GM04503 (cell line): ENCODE data around the gene CHST15.

Experiments used
- DNase-seq: peaks from one replicate; pipeline ENCODE4 v3.0.0-alpha.2; 2012; ENCODE audit warnings: low read depth

CHST15 gene

GRCh38 chr10:123965973-123966895 is 127.2 kb downstream of the CHST15 start:
- no peak for DNase-seq

GRCh38 chr10:123964953-123965352 is 128.4 kb downstream of the CHST15 start:
- DNase-seq, result no peak

GRCh38 chr10:123962756-123963530 is 130.5 kb downstream of the CHST15 start:
- DNase-seq, result no peak

GRCh38 chr10:123958241-123958640 is 135.2 kb downstream of the CHST15 start:
- DNase-seq, result no peak
